ENCODE results near the gene ZNF608. TPM values are rescaled to one million over a fixed set of nuclear protein-coding genes. Genes with fewer than 3 reads are reported as not detected.

ZNF608 gene
- total and polyA plus RNA-seq, 9 of the 15 experiments (the other 6 are each of a cell fraction or from before 2014, with no cell fraction given), result 0.38 to 1.5 (median 1.00) TPM

GRCh38 chr5:124728331-124728967 lies 18.0 kb downstream of the ZNF608 start (continued):
- TF ChIP-seq ID3 (CRISPR knock-in tag; IDR thresholded peaks at IDR 0.05), result no peak
- TF ChIP-seq ID3 (tag; IDR thresholded peaks at IDR 0.05), result peak; percentile 58; the same call in 1 of the 2 replicates
- no peak; the same call in 1 of the 2 replicates for TF ChIP-seq NBN (IDR thresholded peaks at IDR 0.05; ENCODE audit: low read depth)
- no peak for TF ChIP-seq ZNF274 (IDR thresholded peaks at IDR 0.05; ENCODE audit: borderline replicate concordance, low read depth, low read length)
- TF ChIP-seq EHMT2 (IDR thresholded peaks at IDR 0.05), result peak; percentile 50; the same call in 1 of the 2 replicates
- 0 out of 4 replicates have a peak, but pooled peaks of 1 of the 2 experiments have one; percentile 28 for TF ChIP-seq FOXK2 (conservative IDR thresholded peaks at IDR 0.05 in 1 of 2, IDR thresholded peaks at IDR 0.05 in 1 of 2; ENCODE audit: low read depth in 2 of 2)
- no peak for TF ChIP-seq ZNF431 (CRISPR knock-in tag; IDR thresholded peaks at IDR 0.05)
- no peak for TF ChIP-seq STAG1 (CRISPR knock-in tag; IDR thresholded peaks at IDR 0.05; ENCODE audit: borderline replicate concordance)
- no peak for TF ChIP-seq FOXJ3 (CRISPR knock-in tag; IDR thresholded peaks at IDR 0.05)
- TF ChIP-seq PYGO2 (tag; IDR thresholded peaks at IDR 0.05), result no peak
- TF ChIP-seq ZNF766 (CRISPR knock-in tag; conservative IDR thresholded peaks at IDR 0.05), result 0 out of 2 replicates have a peak, but pooled peaks have one; percentile 41
- TF ChIP-seq NR2C1 (IDR thresholded peaks at IDR 0.05), result no peak
- 0 out of 2 replicates have a peak, but pooled peaks have one; percentile 43 for TF ChIP-seq NR2C1 (tag; IDR thresholded peaks at IDR 0.05)
- TF ChIP-seq HNRNPH1 (optimal IDR thresholded peaks at IDR 0.05; ENCODE audit: low read depth, low read length), result no peak
- no peak for TF ChIP-seq ZNF668 (CRISPR knock-in tag; IDR thresholded peaks at IDR 0.05)
- 0 out of 2 replicates have a peak, but pooled peaks have one; percentile 23 for TF ChIP-seq LEF1 (IDR thresholded peaks at IDR 0.05)
- TF ChIP-seq, protein P1, sequence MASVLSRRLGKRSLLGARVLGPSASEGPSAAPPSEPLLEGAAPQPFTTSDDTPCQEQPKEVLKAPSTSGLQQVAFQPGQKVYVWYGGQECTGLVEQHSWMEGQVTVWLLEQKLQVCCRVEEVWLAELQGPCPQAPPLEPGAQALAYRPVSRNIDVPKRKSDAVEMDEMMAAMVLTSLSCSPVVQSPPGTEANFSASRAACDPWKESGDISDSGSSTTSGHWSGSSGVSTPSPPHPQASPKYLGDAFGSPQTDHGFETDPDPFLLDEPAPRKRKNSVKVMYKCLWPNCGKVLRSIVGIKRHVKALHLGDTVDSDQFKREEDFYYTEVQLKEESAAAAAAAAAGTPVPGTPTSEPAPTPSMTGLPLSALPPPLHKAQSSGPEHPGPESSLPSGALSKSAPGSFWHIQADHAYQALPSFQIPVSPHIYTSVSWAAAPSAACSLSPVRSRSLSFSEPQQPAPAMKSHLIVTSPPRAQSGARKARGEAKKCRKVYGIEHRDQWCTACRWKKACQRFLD (CRISPR knock-in tag; IDR thresholded peaks at IDR 0.05), result 0 out of 2 replicates have a peak, but pooled peaks have one; percentile 50
- TF ChIP-seq CXXC5 (CRISPR knock-in tag; IDR thresholded peaks at IDR 0.05), result peak; percentile 64
- no peak for TF ChIP-seq SRSF7 (optimal IDR thresholded peaks at IDR 0.05; ENCODE audit: low read depth, low read length)
- TF ChIP-seq MEIS2 (IDR thresholded peaks at IDR 0.05; ENCODE audit: partially characterized antibody), result peak; percentile 37
- peak; percentile 60; the same call in 1 of the 2 replicates for TF ChIP-seq JUND (IDR thresholded peaks at IDR 0.05; ENCODE audit: borderline replicate concordance, low read depth, low read length)
- TF ChIP-seq JUND (tag; IDR thresholded peaks at IDR 0.05; ENCODE audit: borderline replicate concordance, low read depth, low read length), result peak; percentile 57; the same call in 1 of the 3 replicates
- no peak for TF ChIP-seq TAF1 (IDR thresholded peaks at IDR 0.05; ENCODE audit: control insufficient read depth, extremely low read depth, insufficient read depth, low read length, severe bottlenecking)
- peak; percentile 80 for TF ChIP-seq STAT5A (IDR thresholded peaks at IDR 0.05; ENCODE audit: borderline replicate concordance, low read length)
- no peak for TF ChIP-seq SIN3B (IDR thresholded peaks at IDR 0.05; ENCODE audit: low read depth)
- no peak for TF ChIP-seq ARID2 (IDR thresholded peaks at IDR 0.05)
